DOHH2 (cell line): ENCODE data around the gene EPG5.

Source experiments
- H3F3A ChIP-seq: fragments of 200-600 bp; sonication (generic), shearing (Covaris generic); 2 replicates; pipeline ENCODE4 v1.6.0; 2016; ENCODE audit warnings: antibody characterized with exemption, mild to moderate bottlenecking; ENCODE audit not compliant: control insufficient read depth, insufficient read depth
- H3K27ac ChIP-seq: fragments of 200-600 bp; sonication (generic); 2 replicates; pipeline ENCODE4 v1.5.1; 2014; ENCODE audit warnings: low read depth, mild to moderate bottlenecking, low read length, moderate library complexity
- H3K27me3 ChIP-seq: fragments of 200-600 bp; sonication (generic); 2 replicates; pipeline ENCODE4 v1.6.1; 2014; ENCODE audit warnings: mild to moderate bottlenecking, low read length, mixed read lengths; ENCODE audit not compliant: control insufficient read depth
- H3K36me3 ChIP-seq: fragments of 200-600 bp; sonication (generic); 2 replicates; pipeline ENCODE4 v1.6.1; 2014; ENCODE audit warnings: mild to moderate bottlenecking, low read length, moderate library complexity, mixed read lengths; ENCODE audit not compliant: control insufficient read depth
- H3K4me1 ChIP-seq: fragments of 200-600 bp; sonication (generic); 2 replicates; pipeline ENCODE4 v1.6.1; 2014; ENCODE audit warnings: mild to moderate bottlenecking, low read length, mixed read lengths; ENCODE audit not compliant: control insufficient read depth
- H3K4me2 ChIP-seq: fragments of 200-600 bp; sonication (generic); 2 replicates; pipeline ENCODE4 v1.6.0; 2014; ENCODE audit warnings: mild to moderate bottlenecking, low read length, moderate library complexity
- H3K4me3 ChIP-seq: fragments of 200-600 bp; sonication (generic); 2 replicates; pipeline ENCODE4 v1.5.1; 2014; ENCODE audit warnings: mild to moderate bottlenecking, low read length, mixed read lengths
- H3K79me2 ChIP-seq: fragments of 200-600 bp; sonication (generic); 2 replicates; pipeline ENCODE4 v1.6.1; 2014; ENCODE audit warnings: mild to moderate bottlenecking, low read length, mixed read lengths; ENCODE audit not compliant: control insufficient read depth
- H3K9me2 ChIP-seq: fragments of 200-600 bp; sonication (generic); replicated peaks from 2 replicates; pipeline ENCODE4 v1.6.1; 2014; ENCODE audit warnings: mild to moderate bottlenecking, low read length, mixed read lengths; ENCODE audit not compliant: control insufficient read depth
- H3K9me3 ChIP-seq: fragments of 200-600 bp; sonication (generic); 2 replicates; pipeline ENCODE4 v1.6.1; 2014; ENCODE audit warnings: antibody characterized with exemption, low read length, mixed read lengths; ENCODE audit not compliant: control insufficient read depth, insufficient read depth
- H4K20me1 ChIP-seq: fragments of 200-600 bp; sonication (generic); 2 replicates; pipeline ENCODE4 v1.6.0; 2014; ENCODE audit warnings: low read depth, mild to moderate bottlenecking, antibody characterized with exemption, low read length, moderate library complexity; ENCODE audit not compliant: control insufficient read depth, insufficient read depth
- EZH2phosphoT487 ChIP-seq: fragments of 200-600 bp; sonication (generic); IDR thresholded peaks from 2 replicates; pipeline ENCODE4 v1.6.1; 2017; ENCODE audit warnings: borderline replicate concordance, mild to moderate bottlenecking, antibody characterized with exemption, low read length, moderate library complexity, mixed read lengths
- TF ChIP-seq, protein P1 (sequence below): fragments of 200-600 bp; sonication (generic); IDR thresholded peaks from one replicate; pipeline ENCODE4 v1.5.1; 2014; ENCODE audit warnings: antibody characterized with exemption, mild to moderate bottlenecking, low read depth, low read length; ENCODE audit not compliant: poor library complexity, severe bottlenecking

Gene EPG5

GRCh38 chr18:45847119-45847518, 120.0 kb downstream of the EPG5 start:
- Histone ChIP-seq H3K9me3 (no peaks in the 10 kb centered on the region), H3K4me3 (no peak overlapping the region), H3K27me3 (no peaks in the 10 kb centered on the region), H3K4me1 (no peaks in the 10 kb centered on the region), H4K20me1 (no peaks in the 10 kb centered on the region), H3K27ac (no peak overlapping the region), H3F3A (no peaks in the 10 kb centered on the region), H3K79me2 (no peaks in the 10 kb centered on the region), H3K9me2 (no peaks in the 10 kb centered on the region), H3K4me2 (no peak overlapping the region), H3K36me3 (no peaks in the 10 kb centered on the region; the same call in 1 of the 2 replicates)
- TF ChIP-seq EZH2phosphoT487: no peak
- TF ChIP-seq, protein P1, sequence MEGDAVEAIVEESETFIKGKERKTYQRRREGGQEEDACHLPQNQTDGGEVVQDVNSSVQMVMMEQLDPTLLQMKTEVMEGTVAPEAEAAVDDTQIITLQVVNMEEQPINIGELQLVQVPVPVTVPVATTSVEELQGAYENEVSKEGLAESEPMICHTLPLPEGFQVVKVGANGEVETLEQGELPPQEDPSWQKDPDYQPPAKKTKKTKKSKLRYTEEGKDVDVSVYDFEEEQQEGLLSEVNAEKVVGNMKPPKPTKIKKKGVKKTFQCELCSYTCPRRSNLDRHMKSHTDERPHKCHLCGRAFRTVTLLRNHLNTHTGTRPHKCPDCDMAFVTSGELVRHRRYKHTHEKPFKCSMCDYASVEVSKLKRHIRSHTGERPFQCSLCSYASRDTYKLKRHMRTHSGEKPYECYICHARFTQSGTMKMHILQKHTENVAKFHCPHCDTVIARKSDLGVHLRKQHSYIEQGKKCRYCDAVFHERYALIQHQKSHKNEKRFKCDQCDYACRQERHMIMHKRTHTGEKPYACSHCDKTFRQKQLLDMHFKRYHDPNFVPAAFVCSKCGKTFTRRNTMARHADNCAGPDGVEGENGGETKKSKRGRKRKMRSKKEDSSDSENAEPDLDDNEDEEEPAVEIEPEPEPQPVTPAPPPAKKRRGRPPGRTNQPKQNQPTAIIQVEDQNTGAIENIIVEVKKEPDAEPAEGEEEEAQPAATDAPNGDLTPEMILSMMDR: no peak

DNA sequence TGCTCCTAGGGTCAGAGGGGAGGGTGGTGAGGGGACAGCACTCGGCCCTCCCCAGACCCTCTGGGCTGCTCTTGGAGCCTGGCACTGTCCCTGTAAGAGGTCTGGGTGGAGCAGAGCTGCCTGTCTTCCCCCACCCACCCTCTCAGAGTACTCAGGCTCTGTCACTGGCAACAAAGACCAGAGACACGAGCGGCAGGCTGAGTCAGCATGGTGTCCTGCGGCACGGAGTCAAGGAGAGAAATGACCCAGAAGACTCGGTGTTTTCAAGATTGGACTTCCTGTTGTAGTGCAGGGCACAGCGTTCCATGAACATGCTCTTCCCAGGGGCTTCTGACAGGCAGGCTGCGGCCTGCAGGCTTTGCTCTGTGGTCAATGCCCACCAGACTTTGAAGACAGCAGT, 121.7 kb downstream of the EPG5 start:
- no peaks in the 10 kb centered on the region for H4K20me1 ChIP-seq
- no peak overlapping the region for H3K27ac ChIP-seq
- TF ChIP-seq EZH2phosphoT487: no peak
- TF ChIP-seq, protein P1: no peak
- no peaks in the 10 kb centered on the region for H3K9me3 ChIP-seq
- no peak overlapping the region for H3K4me3 ChIP-seq
- no peaks in the 10 kb centered on the region; the same call in 1 of the 2 replicates for H3K36me3 ChIP-seq
- no peaks in the 10 kb centered on the region for H3K9me2 ChIP-seq
- H3K4me1 ChIP-seq: no peaks in the 10 kb centered on the region
- H3F3A ChIP-seq: no peaks in the 10 kb centered on the region
- no peaks in the 10 kb centered on the region for H3K79me2 ChIP-seq
- no peak overlapping the region for H3K4me2 ChIP-seq
- H3K27me3 ChIP-seq: no peaks in the 10 kb centered on the region

DNA sequence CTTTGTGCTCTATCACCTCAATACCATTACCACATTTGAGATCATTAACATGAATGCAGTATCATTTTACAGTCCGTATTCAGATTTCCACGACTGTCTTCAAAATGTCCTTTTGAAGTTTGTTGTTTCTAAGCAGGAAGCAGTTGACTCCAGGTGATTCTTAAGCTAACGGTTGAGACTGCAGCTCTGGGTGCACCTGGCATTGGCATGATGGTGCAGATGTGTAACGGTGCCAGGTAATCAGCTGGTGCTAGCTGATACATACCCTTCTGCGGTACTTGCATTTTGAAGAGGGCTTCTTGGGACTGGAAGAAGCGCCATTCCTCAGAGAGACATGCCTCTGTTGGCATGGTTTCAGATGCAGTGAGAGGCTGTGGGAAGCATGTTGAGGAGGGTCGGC, 122.2 kb downstream of the EPG5 start:
- Histone ChIP-seq H3K9me2 (no peaks in the 10 kb centered on the region), H3K79me2 (no peaks in the 10 kb centered on the region), H4K20me1 (no peaks in the 10 kb centered on the region), H3K9me3 (no peaks in the 10 kb centered on the region), H3K27ac (no peak overlapping the region), H3K4me1 (no peaks in the 10 kb centered on the region), H3K27me3 (no peaks in the 10 kb centered on the region), H3K4me2 (no peak overlapping the region), H3K36me3 (no peaks in the 10 kb centered on the region; the same call in 1 of the 2 replicates), H3F3A (no peaks in the 10 kb centered on the region), H3K4me3 (no peak overlapping the region)
- TF ChIP-seq, protein P1: no peak
- no peak for TF ChIP-seq EZH2phosphoT487
